ENCODE data around the gene SMYD1. TPM values are rescaled to one million over a fixed set of nuclear protein-coding genes. Genes with fewer than 3 reads are reported as not detected.
"Not testable (repeated sequence)": the region's sequence is repeated elsewhere in the genome, so short reads cannot be mapped to it uniquely, and the experiment has no call there.

SMYD1 gene
- total RNA-seq, result not detected
- polyA plus RNA-seq (ENCODE audit: insufficient read depth, low read depth, low replicate concordance), result not detected
- long read RNA-seq, donor 1, result 0 reads
- long read RNA-seq, donor 2, result 0 reads
- long read RNA-seq, donor 3, result 0 reads
- long read RNA-seq, donor 4, result 0 reads
- long read RNA-seq, donor 5, result 0 reads
- long read RNA-seq, donor 6, partial matches to known transcripts, result 0 of 1 reads
- long read RNA-seq, donor 6, other reads (novel, unspliced or antisense), result 0 of 1 reads
- long read RNA-seq, donor 7, result 0 reads
- long read RNA-seq, donor 8, result 0 reads
- long read RNA-seq, donor 9, result 0 reads
- long read RNA-seq, donor 10, result 0 reads

DNA sequence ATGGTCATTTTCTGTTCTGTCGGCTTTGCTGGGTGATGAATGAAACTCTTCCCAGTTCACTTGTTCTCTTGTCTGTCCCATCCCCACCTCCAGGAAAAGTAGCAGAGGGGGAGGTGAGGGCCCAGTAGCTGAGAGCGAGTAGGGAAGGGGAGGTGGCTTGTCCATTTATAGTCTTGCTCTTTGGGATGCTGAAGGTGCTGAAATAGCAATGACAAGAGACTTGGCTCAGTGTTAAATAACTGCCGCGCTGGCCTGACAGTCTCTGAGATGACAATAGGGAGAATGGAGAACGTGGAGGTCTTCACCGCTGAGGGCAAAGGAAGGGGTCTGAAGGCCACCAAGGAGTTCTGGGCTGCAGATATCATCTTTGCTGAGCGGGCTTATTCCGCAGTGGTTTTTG, at the start of gene SMYD1:
Gene SMYD1, plus strand, starts transcription at position 228 of the 400 bp plus-strand sequence. Its CDS starts 40 bp downstream, at position 268.
- no peak for DNase-seq
- no peak for FAIRE-seq
- TF ChIP-seq, protein P1, sequence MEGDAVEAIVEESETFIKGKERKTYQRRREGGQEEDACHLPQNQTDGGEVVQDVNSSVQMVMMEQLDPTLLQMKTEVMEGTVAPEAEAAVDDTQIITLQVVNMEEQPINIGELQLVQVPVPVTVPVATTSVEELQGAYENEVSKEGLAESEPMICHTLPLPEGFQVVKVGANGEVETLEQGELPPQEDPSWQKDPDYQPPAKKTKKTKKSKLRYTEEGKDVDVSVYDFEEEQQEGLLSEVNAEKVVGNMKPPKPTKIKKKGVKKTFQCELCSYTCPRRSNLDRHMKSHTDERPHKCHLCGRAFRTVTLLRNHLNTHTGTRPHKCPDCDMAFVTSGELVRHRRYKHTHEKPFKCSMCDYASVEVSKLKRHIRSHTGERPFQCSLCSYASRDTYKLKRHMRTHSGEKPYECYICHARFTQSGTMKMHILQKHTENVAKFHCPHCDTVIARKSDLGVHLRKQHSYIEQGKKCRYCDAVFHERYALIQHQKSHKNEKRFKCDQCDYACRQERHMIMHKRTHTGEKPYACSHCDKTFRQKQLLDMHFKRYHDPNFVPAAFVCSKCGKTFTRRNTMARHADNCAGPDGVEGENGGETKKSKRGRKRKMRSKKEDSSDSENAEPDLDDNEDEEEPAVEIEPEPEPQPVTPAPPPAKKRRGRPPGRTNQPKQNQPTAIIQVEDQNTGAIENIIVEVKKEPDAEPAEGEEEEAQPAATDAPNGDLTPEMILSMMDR (IDR thresholded peaks at IDR 0.05; ENCODE audit: borderline replicate concordance, extremely low read depth, insufficient read depth), result no peak
- H3K4me1 ChIP-seq (ENCODE audit: control insufficient read depth in 2 of 3, insufficient read depth in 2 of 3, low read depth in 1 of 3, low read length in 3 of 3), result no peaks in the 10 kb centered on the region
- no peaks in the 10 kb centered on the region for H3K9me3 ChIP-seq (ENCODE audit: control insufficient read depth in 2 of 3, insufficient read depth in 1 of 3, low read length in 3 of 3)
- no peak within 1 kb of the TSS for H3K27ac ChIP-seq (ENCODE audit: low read depth in 2 of 2, low read length in 2 of 2)
- intact Hi-C loops (cut with DNase I), result no loop called here
- no peak within 1 kb of the TSS for H3K4me3 ChIP-seq (ENCODE audit: low read length in 3 of 3)
- no peaks in the 10 kb centered on the region for H3K36me3 ChIP-seq (ENCODE audit: control insufficient read depth in 2 of 3, insufficient read depth in 3 of 3, low read length in 3 of 3)
- H3K27me3 ChIP-seq (ENCODE audit: control insufficient read depth, insufficient read depth, low read length), result no peaks in the 10 kb centered on the region
- no peak within 1 kb of the TSS for H3K9ac ChIP-seq (ENCODE audit: low read length in 3 of 3)

DNA sequence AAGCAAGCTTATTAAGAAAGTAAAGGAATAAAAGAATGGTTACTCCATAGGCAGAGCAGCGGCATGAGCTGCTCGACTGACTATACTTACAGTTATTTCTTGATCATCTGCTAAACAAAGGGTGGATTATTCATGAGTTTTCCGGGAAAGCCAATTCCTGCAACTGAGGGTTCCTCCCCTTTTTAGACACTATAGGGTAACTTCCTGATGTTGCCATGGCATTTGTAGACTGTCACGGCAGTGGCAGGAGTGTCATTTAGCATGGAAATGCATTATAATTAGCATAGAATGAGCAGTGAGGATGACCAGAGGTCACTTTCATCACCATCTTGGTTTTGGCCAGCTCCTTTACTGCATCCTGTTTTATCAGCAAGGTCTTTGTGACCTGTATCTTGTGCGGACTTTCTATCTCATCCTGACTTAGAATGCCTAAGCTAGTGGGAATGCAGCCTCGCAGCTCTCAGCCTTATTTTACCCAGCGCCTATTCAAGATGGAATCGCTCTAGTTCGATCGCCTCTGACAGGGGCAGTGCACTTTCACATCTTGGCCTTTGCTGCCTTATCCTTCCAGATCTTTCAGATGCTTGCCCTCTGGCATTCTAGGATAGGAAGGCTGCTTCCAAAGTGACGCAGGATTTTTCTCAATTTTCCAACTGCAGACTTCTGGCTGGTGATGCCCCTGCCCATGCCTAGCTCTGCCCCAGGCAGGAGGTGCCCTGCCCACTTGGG, 49.4 kb upstream of the SMYD1 start:
- H3K9me3 ChIP-seq (ENCODE audit: control insufficient read depth in 2 of 3, insufficient read depth in 1 of 3, low read length in 3 of 3); H3K27ac ChIP-seq (ENCODE audit: low read depth in 2 of 2, low read length in 2 of 2); H3K9ac ChIP-seq (ENCODE audit: low read length in 3 of 3); DNase-seq; H3K36me3 ChIP-seq (ENCODE audit: control insufficient read depth in 2 of 3, insufficient read depth in 3 of 3, low read length in 3 of 3); FAIRE-seq; intact Hi-C loops (cut with DNase I); H3K4me1 ChIP-seq (ENCODE audit: control insufficient read depth in 2 of 3, insufficient read depth in 2 of 3, low read depth in 1 of 3, low read length in 3 of 3); H3K27me3 ChIP-seq (ENCODE audit: control insufficient read depth, insufficient read depth, low read length); H3K4me3 ChIP-seq (ENCODE audit: low read length in 3 of 3): not testable (repeated sequence)

DNA sequence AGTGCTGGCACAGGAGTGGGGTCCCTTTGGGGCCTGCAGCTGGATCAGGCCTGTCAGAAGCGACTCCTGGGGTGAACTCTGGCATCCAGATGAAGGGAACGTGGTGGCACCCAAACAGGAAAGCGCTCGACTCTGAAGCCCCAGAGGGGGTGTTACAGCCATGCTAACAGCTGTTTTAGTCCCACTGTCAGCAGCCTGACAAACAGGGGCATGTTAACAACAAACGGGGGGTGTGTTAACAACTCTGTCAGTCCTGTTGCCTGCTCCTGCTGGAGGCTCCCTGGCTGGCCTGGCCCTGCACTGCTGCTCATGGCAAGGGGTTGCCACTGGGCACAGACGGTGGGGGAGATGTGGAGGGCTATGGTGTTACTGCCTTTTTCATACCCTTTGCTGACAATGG, 48.7 kb upstream of the SMYD1 start:
- intact Hi-C loops (cut with DNase I), result no loop called here
- H3K27ac ChIP-seq (ENCODE audit: low read depth in 2 of 2, low read length in 2 of 2), result no peak overlapping the region
- no peaks in the 10 kb centered on the region for H3K9me3 ChIP-seq (ENCODE audit: control insufficient read depth in 2 of 3, insufficient read depth in 1 of 3, low read length in 3 of 3)
- no peaks in the 10 kb centered on the region for H3K27me3 ChIP-seq (ENCODE audit: control insufficient read depth, insufficient read depth, low read length)
- TF ChIP-seq, protein P1 (IDR thresholded peaks at IDR 0.05; ENCODE audit: borderline replicate concordance, extremely low read depth, insufficient read depth), result no peak
- no peak for FAIRE-seq
- H3K4me3 ChIP-seq (ENCODE audit: low read length in 3 of 3), result no peak overlapping the region
- no peak for DNase-seq
- no peaks in the 10 kb centered on the region for H3K4me1 ChIP-seq (ENCODE audit: control insufficient read depth in 2 of 3, insufficient read depth in 2 of 3, low read depth in 1 of 3, low read length in 3 of 3)
- H3K36me3 ChIP-seq (ENCODE audit: control insufficient read depth in 2 of 3, insufficient read depth in 3 of 3, low read length in 3 of 3), result no peaks in the 10 kb centered on the region
- no peak overlapping the region for H3K9ac ChIP-seq (ENCODE audit: low read length in 3 of 3)

DNA sequence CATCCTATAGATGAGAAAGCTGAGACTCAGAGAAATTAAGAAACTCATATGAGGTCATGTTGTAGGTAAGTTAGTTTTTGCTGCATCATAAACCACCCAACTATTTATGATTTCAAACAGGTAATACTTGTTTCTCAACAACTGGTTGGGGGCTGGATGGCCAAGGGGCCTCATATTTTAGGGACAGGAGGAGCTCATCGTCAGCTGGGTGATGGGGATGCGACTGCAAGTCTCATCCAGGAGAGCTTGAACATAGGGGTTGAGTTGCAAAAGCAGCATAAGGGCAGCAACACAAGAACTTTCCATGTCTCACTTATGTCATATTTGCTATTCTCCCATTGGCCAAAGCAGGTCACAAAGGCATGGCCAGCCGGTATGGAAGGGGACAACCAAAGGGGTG, 47.6 kb upstream of the SMYD1 start:
- Histone ChIP-seq H3K4me1 (ENCODE audit: control insufficient read depth in 2 of 3, insufficient read depth in 2 of 3, low read depth in 1 of 3, low read length in 3 of 3) (no peaks in the 10 kb centered on the region), H3K27me3 (ENCODE audit: control insufficient read depth, insufficient read depth, low read length) (no peaks in the 10 kb centered on the region), H3K4me3 (ENCODE audit: low read length in 3 of 3) (no peak overlapping the region), H3K9ac (ENCODE audit: low read length in 3 of 3) (no peak overlapping the region), H3K27ac (ENCODE audit: low read depth in 2 of 2, low read length in 2 of 2) (no peak overlapping the region), H3K36me3 (ENCODE audit: control insufficient read depth in 2 of 3, insufficient read depth in 3 of 3, low read length in 3 of 3) (no peaks in the 10 kb centered on the region), H3K9me3 (ENCODE audit: control insufficient read depth in 2 of 3, insufficient read depth in 1 of 3, low read length in 3 of 3) (no peaks in the 10 kb centered on the region)
- TF ChIP-seq, protein P1 (IDR thresholded peaks at IDR 0.05; ENCODE audit: borderline replicate concordance, extremely low read depth, insufficient read depth), result no peak
- no peak for FAIRE-seq
- no peak for DNase-seq
- intact Hi-C loops (cut with DNase I), result no loop called here
